Ovary (tissue), 3 donors: ENCODE results near the gene CYS1.

Experiments
- CTCF ChIP-seq, 3 donors: fragments of 450-650 bp in 2 of 3; fragments of 200-600 bp in 1 of 3; IDR thresholded peaks; one replicate each; pipeline versions ENCODE4 v1.5.1 to v1.8.0; 2016 to 2022; ENCODE audit warnings: antibody characterized with exemption in 3 of 3, mild to moderate bottlenecking in 1 of 3
- POLR2A ChIP-seq: fragments of 450-650 bp; IDR thresholded peaks from one replicate; pipeline ENCODE4 v1.6.1; 2017; ENCODE audit warnings: antibody characterized with exemption, mild to moderate bottlenecking, moderate library complexity
- donor health status: DM: no; HTN: no; CAD: no.

GRCh38 chr2:10046931-10047330, 33.3 kb downstream of the CYS1 start:
- TF ChIP-seq CTCF (IDR thresholded peaks at IDR 0.05) (no peak), POLR2A (no peak)
